GM19351 (cell line): Measurements from ENCODE around the gene NELL1.

ENCODE experiments used
- ATAC-seq: cut with Tn5 transposase; IDR thresholded peaks from one replicate; pipeline ENCODE4 v1.9.1; 2021; ENCODE audit warnings: mild to moderate bottlenecking, moderate library complexity; ENCODE audit not compliant: unreplicated experiment

Gene NELL1

DNA sequence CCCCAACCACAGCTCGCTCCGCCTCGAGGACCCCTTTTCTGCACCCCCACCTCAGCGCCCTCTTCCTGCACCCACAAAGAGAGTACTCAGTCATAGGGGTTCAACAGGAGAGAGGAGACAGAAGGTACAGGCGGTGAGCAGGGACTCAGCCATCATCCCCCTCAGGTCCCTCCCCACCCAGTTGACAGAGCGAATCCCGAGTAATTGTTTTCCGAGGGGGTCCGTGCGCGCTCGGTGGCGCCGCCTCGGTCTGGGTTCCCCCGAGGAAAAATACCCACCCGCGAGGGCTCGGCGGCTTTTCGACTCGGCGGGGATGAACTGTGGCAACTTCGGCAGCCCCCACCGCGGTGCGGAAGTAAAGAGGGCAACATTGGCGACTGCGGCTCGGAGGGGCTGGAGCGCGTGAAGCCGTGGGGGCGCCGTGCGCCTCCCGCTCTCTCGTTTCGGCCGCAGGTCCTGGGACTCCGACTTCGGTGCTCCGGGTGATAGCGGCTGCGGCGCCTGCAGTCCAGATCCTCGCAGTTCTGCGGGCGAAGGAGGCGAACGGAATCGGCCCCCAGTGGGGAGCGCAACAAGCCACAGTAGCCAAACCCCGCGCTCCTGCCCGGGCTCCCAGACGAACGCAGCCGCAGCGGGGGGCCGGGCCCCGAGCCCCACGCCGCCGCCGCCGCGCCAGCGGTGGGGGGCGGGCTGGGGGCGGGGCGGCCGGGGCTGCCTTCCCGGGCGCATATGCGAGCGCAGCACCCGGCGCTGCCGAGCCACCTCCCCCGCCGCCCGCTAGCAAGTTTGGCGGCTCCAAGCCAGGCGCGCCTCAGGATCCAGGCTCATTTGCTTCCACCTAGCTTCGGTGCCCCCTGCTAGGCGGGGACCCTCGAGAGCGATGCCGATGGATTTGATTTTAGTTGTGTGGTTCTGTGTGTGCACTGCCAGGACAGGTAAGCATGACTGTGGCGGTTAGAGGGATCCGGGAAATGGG lies at the start of gene NELL1:
Gene NELL1 (plus strand): TSS at position 743 of the 976 bp plus-strand sequence.
- no peak for ATAC-seq

GRCh38 chr11:20620988-20621387 lies 48.4 kb upstream of the NELL1 start:
- no peak for ATAC-seq

DNA sequence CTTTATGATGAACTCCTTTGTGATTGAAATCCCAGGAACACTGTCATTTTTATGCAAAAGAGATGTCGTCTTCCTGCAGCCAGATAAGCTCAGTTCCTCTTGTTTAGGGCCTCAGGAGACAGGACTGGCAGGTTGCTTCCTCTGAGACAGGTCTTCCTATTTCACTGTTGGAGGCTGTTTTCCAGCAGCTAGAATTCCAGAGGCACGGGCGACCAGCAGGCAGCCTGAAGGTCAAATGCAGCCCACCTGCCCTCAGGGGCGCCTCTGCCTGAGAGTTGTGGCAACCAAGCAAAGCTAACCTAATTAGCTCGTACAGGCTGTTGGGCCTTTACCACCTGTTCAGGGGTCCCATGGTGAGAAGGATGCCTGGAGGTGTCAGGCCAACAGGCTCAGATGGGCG lies 47.7 kb upstream of the NELL1 start:
- no peak for ATAC-seq

DNA sequence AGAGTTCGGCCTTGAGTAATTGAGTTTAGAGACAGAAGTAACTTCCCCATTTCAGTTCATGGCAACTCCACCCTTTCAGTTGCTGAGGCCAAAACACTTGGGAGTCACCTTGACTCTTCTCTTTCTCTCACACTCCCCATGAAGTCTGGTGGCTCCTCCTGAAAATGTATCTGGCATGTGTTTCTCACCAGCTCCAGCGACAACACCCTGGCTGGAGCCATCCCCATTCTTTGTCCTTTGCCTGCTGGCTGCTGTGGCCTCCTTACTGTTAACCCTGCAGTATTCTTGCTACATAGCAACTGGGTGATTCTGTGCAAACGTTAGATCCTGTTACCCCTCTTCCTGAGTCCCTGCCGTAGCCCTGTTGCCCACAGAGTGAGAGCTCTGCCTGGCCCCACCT lies 46.1 kb upstream of the NELL1 start:
- ATAC-seq = peak; percentile 43

DNA sequence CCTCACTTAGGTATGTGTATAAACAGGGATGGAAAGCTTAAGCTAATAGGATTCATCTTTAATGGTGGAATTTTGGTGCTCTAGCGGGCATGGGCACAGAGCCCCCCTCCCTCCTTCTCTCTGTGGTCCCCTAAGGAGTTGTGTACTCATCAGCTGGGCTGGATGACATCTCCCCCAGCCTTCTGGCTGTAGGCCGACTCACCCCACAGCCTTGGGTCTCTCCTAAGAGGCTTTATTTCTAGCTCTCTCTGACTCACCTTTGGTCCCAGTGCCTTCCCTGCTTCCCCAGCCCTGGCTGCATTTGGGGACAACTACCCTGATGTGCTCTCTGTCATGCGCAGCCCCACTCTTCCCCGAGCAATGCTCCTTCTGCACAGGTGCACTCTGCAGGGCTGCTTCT lies 43.1 kb upstream of the NELL1 start:
- no peak for ATAC-seq

DNA sequence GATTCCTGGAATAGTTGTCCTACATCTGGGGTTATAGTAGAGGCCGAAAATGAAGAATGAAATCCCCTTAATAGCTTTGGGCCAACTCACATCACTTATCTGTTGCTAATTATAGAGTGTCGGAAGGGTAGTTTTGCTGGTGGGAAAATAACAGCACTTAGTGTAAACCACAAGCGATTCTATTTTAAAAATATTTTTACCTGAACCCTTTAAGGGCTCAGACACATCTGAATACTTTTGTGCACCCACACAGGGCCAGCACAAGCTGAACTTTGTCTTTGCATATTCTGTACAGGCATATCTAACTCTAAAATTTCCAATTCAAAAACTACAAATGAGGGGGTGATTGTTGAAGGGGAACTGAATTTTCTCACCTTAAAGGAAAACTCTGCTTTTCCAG lies 42.4 kb upstream of the NELL1 start:
- no peak for ATAC-seq

DNA sequence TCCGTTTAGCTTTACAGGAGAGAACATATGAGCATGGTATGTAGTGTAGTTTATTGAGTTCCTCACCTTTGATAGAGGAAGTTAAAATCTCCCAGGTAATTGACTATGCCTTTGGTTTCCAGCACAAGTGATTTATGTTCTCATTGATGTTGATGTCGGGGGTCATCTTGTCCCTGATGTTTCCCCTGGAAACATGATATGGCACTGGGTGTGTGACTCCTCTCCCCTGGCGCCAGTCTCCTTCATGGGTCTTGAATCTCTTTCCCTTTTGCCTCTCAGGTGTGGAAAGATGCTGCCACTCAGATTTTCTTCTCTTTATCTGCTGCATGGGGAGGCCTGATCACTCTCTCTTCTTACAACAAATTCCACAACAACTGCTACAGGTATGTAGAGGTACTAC lies 41.7 kb upstream of the NELL1 start:
- no peak for ATAC-seq

DNA sequence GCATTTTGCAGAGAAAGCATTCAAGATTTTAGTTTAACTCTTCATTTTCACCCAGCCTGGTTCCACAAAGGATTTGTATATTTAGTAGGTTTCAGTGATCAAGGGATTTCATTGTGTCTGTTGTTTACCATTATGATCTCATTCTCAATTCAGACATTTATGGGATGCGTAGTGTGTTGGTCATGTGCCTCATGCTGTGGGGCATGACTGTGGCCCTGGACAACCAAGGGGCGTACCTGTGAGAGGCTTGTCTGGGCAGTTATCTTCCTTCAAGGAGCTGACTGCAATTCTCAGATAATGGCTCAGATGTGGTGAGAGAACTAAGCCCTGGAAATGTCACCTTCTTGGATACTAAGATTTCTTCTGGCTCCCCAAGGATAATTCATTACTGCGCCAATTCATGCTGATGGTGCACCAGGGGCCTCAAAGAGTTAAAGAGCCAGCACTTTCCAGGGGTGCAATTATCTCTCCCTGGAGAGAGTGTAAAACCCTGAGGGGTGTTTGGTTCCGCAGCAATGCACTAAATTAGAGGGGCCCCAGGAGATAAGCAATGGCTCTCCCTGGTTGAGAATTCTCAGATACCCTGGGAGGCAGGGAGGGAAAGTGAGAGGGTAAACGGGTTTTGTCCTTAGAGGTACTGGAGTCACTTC lies 37.7 kb upstream of the NELL1 start:
- no peak for ATAC-seq

DNA sequence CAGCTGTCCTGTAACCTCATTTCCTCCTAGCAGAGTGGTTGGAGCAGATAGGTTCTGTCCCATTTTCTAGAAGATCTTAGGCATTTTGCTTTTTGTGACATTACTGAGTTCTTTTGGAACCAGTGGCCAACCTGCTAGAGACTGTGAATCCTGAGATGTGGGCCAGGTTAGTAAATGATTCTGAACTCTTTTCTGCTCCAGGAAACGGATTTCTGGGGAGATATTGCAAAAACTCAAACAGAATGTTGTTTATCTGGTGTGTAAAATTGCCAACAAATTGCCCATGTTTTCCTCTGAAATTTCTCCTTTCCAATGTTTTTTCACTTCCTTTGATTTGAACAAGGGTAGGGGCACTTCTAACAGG lies 37.2 kb upstream of the NELL1 start:
- no peak for ATAC-seq

DNA sequence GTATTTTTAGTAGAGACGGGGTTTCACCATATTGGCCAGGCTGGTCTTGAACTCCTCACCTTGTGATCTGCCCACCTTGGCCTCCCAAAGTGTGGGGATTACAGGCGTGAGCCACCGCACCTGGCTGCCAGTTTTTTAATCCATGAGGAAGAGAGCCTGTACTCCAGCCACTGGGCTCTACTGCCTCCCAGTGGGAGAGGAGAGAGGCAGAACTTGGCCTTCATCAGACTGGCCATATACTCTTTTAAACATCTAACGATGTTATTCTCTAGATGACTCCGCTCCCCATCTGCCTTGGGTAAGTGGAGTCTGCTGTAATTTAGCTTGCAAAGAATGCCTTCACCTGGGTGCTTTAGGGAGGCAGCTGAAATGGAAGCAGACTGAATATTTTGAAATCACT lies 35.3 kb upstream of the NELL1 start:
- no peak for ATAC-seq

DNA sequence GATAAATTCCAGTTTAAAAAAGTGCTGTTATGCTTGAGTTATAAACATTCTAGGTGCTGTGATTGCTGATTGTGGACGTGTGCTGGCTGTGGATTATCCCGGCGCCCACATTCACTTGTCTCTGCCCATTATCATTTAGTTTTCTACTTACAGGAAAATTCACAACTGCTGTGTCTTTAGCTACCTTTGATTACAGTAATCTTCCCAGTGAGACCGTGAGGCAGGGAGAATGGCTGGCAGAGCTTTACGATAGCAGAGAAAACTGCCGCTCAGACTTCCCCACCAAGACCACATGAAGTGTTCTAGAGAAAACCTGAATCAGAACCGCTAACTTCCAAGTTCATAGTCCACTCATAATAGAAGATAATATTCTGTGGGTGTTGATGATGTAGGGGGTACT lies 34.6 kb upstream of the NELL1 start:
- ATAC-seq = no peak

DNA sequence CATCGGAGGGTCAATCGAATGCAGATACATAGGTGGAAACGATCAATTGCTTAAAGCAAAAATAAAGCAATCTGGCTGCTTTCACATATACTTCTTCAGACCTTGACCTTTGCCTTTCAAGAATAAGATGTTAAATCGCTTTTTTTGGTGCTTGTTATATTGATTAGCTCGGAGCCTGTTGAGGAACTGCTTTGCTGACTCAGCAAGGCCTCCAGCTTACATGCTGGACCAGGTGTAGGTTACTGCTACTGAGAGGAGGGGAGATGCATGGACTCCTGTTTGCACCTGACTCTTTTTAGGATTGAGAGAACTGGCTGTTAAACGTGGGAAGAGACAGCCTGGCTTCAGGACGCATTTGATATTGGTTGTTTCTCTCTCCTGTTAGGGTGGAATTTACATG lies 31.3 kb upstream of the NELL1 start:
- ATAC-seq = no peak

GRCh38 chr11:20639688-20640087 lies 29.7 kb upstream of the NELL1 start:
- no peak for ATAC-seq

DNA sequence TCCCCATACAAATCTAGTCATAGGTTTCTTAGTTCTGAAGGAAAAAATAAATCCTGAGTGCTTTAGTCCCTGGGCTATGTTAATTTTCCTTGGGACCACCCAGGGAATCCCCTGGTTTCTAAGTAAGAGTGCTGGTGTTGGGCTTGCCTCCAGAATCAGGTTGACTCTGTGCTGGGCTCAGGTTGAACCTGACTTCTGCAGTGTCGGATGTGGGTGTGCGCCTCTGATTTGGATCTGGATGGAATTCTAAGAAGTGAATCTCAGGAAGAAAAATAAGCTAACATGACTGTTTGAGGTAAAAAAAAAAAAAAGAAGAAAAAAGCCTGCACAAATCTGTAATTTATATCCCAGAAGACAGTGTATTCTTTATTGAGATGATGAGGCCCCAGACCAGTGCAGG lies 29.0 kb upstream of the NELL1 start:
- ATAC-seq = no peak

DNA sequence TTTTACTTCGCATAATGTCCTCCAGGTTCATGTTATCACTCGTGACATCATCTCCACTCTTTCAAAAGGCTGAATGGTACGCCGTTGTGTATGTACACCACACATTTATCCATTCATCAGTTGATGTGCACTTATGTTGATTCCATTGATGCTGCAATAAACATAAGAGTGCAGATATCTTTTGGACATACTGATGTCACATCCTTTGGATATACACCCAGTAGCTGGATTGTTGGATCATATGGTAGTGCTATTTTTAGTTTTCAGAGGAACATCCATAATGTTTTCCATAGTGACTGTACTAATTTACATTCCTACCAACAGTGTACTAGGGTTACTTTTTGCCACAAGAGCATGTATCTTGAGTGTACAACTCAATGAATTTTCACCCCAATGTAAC lies 25.0 kb upstream of the NELL1 start:
- no peak for ATAC-seq

DNA sequence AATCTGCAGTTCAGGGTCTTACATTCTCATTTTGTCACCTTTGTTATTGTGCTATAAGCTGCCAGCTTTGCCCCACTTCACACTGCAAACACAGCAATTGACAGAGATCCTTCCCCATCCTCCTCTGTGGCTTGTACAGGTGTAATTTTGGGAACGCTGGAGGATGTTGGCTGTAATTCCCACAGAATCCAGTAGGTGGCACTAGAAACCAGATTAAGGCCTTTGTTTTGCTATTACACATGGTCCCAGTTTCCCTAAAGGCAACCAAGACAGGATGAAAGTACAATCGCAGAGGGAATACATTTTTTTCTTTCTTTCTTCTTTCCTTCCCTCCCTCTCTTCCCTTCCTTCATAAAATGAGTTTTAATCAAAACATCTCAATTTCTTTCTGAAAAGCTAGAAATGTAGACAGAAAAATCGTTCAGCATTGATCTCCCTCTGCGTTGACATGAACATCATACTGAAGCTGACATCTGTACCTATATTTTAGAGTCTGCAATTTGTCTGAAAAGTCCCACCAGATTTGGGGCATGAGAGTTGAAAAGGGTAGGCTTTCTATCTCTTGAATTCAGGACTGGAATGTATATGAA lies 21.3 kb upstream of the NELL1 start:
- ATAC-seq = peak; percentile 73

DNA sequence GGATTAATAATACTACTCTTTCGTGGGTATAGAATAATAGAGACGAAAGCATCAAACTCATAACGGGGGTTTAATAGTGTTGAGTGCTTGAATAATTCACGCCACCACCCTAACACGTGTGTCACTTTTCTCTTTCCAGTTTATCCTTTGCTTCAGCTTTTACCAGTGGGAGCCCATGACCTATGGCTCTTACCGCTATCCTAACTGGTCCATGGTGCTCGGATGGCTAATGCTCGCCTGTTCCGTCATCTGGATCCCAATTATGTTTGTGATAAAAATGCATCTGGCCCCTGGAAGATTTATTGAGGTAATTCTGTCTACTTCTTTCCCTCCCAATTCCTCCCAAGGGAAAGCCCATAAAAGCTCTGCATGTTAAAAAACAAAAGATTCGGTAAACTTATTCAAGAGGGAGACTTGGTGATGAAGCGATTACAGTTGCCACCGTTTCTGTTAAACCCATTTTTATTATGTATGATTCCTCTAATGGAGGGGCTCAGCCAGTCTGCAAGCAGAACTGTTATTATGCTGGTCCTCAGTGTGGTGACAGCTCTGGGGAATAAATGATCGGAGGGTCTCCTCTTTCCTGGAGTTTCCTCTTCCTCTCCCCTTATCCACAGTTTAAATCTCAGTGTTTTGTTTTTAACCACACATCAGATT lies 17.1 kb upstream of the NELL1 start:
- no peak for ATAC-seq

DNA sequence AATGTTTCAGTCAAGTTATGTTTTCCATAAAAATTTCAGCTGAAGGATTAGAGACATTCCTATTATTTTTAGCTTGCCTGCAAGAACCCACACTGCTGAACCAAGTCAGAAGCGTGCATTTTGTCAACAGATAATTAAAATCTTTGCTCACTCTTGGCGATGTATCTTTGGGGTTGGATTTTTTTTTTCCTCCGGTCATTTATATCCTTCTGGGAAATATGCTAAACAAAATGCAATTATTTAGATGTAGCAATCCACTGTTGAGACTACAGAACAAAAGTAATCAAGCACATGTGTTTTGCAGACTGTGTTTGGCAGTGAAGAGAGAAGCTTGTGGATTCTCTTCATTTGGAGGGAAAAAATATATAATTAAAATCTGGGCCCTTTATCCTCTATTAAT lies 15.3 kb upstream of the NELL1 start:
- no peak for ATAC-seq

DNA sequence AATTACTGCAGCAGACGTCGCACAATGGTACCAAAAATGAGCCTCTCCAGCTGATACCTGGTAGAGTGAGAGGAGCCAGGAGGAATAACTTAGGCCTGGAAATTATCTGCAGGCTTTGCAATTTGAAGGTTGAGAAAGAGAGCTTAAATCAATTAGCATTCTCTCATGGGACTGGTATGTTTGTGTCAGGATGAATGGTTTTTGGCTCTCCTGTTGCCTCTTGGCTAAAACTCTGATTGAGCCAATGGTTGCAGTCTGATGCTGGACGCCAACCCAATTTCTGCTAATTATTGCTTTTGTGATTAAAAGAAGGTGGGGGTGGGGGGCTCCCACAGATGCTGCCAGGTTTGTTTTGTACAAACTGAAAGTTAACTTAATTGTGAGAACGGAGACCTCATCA lies 12.5 kb upstream of the NELL1 start:
- ATAC-seq = no peak

- ATAC-seq = no peak
These were observed 11.3 kb upstream of the NELL1 start for GRCh38 chr11:20658135-20658534.

GRCh38 chr11:20661445-20661844 lies 7.9 kb upstream of the NELL1 start:
- ATAC-seq = peak; percentile 47

DNA sequence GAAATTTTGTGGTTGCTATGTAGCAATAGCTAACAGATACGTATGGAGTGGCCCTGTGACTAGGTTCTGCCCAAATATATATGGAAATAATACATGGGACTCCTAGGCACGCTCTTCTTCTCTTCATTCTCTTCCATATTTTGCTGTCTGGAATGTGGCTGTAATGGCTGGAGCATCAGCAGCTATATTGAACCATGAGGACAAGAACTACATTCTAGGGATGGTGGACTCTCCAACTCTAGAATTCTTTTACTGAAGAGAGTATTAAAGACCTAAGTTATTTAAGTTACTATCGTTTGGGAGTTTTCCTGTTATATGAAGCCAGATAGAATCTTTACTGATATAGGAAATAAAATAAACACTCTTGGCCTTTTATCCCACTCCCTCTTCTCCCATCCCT lies 7.5 kb upstream of the NELL1 start:
- no peak for ATAC-seq
